ENCODE results near the gene MRGPRF. TPM values are rescaled to one million over a fixed set of nuclear protein-coding genes. Genes with fewer than 3 reads are reported as not detected.

MRGPRF gene
- total RNA-seq, 2 donors from 2014 or later: 20.0 to 53.3 TPM

DNA sequence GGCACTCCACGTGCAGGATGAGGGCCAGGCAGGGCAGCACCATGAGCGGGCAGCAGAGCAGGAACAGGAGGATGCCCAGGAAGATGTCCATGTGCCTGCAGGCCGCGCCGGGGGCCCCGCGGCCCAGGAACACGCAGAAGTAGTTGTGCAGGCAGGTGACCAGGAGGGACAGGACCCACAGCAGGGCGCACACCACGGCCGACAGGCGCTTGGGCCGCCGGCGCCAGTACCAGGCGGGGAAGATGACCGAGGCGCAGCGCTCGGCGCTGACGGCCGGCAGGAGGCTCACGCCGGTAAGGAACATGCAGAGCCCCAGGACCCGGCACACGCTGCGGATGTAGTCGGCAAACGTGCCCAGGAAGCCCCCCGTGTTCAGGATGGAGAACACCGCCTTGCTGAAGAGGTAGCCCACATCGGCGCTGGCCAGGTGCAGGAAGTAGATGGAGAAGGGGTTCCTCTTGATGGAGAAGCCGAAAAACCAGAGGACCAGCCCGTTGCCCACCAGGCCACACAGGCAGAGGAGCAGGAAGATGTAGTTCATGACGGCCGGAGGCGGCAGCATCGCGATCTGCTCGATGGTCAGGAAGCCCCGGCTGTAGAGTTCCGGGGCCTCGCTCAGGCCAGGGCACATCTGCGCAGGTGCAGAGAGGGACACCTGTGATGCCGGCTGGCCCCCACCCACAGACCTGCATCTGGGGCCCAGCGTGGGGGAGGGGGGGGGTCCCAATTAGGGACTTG lies 7.2 kb downstream of the MRGPRF start:
- Histone ChIP-seq H3K27me3 (replicated peaks; ENCODE audit: insufficient read depth) (no peaks in the 10 kb centered on the region), H3K4me3 (no peak overlapping the region), H3K9me3 (no peaks in the 10 kb centered on the region), H3K27ac (no peak overlapping the region), H3K4me1 (replicated peaks) (peaks cover 3% of the 10 kb centered on the region), H3K36me3 (no peaks in the 10 kb centered on the region)
- WGBS: 91% methylated on average over 48 of the region's 48 CpGs
- intact Hi-C loops (cut with DNase I): no loop called here
- no peak for DNase-seq (ENCODE audit: low spot score)
- TF ChIP-seq POLR2A (IDR thresholded peaks at IDR 0.05) (no peak), POLR2AphosphoS5 (IDR thresholded peaks at IDR 0.05) (no peak)
- TF ChIP-seq, protein P1, sequence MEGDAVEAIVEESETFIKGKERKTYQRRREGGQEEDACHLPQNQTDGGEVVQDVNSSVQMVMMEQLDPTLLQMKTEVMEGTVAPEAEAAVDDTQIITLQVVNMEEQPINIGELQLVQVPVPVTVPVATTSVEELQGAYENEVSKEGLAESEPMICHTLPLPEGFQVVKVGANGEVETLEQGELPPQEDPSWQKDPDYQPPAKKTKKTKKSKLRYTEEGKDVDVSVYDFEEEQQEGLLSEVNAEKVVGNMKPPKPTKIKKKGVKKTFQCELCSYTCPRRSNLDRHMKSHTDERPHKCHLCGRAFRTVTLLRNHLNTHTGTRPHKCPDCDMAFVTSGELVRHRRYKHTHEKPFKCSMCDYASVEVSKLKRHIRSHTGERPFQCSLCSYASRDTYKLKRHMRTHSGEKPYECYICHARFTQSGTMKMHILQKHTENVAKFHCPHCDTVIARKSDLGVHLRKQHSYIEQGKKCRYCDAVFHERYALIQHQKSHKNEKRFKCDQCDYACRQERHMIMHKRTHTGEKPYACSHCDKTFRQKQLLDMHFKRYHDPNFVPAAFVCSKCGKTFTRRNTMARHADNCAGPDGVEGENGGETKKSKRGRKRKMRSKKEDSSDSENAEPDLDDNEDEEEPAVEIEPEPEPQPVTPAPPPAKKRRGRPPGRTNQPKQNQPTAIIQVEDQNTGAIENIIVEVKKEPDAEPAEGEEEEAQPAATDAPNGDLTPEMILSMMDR (IDR thresholded peaks at IDR 0.05): no peak

GRCh38 chr11:69005183-69005630 lies 7.8 kb downstream of the MRGPRF start:
- H3K9me3 ChIP-seq: no peaks in the 10 kb centered on the region
- no peak overlapping the region for H3K4me3 ChIP-seq
- DNase-seq (ENCODE audit: low spot score): no peak
- WGBS: 75% methylated on average over 23 of the region's 27 CpGs
- TF ChIP-seq, protein P1 (IDR thresholded peaks at IDR 0.05): no peak
- TF ChIP-seq POLR2AphosphoS5 (IDR thresholded peaks at IDR 0.05) (no peak), POLR2A (IDR thresholded peaks at IDR 0.05) (no peak)
- no peaks in the 10 kb centered on the region for H3K36me3 ChIP-seq
- peaks cover 3% of the 10 kb centered on the region for H3K4me1 ChIP-seq (replicated peaks)
- no peaks in the 10 kb centered on the region for H3K27me3 ChIP-seq (replicated peaks; ENCODE audit: insufficient read depth)
- intact Hi-C loops (cut with DNase I): no loop called here
- H3K27ac ChIP-seq: peak overlapping the region; percentile 19 to 60

DNA sequence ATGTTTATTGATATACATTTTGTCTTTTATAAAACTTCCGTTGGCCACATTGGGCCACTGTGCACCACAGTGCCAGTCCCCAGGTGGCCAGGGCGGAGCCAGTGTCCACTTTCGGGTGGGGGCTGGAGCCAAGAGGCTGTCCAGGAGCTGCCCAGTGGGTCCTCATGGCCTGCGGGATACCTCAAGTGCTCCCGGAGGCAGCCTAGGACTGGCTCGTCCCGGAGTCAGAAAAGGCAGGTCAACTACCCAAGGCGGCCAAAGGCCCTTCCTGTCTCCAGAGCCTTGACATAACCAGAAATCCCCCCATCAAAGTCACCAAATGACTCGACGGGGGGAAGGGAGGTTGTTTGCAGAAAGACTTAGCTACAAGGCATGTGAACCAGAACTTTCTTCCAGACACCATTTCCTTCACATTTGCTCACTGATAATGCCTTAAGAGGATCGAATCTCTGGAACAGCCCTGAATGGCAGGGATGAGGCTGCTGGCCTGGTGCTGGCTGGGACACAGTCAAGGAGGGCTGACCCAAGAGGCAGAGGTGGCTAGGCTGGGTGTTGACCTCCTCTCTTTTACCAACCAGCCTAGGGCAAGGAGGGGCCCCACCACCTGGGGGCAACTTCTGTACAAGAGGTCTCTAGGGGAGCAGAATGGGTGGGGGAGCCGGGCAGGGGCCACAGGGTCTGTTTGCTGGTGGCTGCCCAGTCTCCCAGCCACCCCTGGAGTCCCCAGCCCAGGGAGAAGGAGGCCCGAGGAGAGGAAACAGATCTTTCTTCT lies 8.4 kb downstream of the MRGPRF start:
- H3K36me3 ChIP-seq: no peaks in the 10 kb centered on the region
- no peak for DNase-seq (ENCODE audit: low spot score)
- no peaks in the 10 kb centered on the region for H3K27me3 ChIP-seq (replicated peaks; ENCODE audit: insufficient read depth)
- peak overlapping the region; percentile 19 to 60 for H3K27ac ChIP-seq
- intact Hi-C loops (cut with DNase I): no loop called here
- H3K4me3 ChIP-seq: no peak overlapping the region
- no peaks in the 10 kb centered on the region for H3K9me3 ChIP-seq
- peak; percentile 7 for TF ChIP-seq POLR2AphosphoS5 (IDR thresholded peaks at IDR 0.05)
- TF ChIP-seq, protein P1 (IDR thresholded peaks at IDR 0.05): no peak
- H3K4me1 ChIP-seq (replicated peaks): peaks cover 3% of the 10 kb centered on the region
- WGBS: 76% methylated on average over 11 of the region's 13 CpGs

GRCh38 chr11:69003866-69004367 lies 9.1 kb downstream of the MRGPRF start:
- DNase-seq (ENCODE audit: low spot score): no peak
- H3K27me3 ChIP-seq (replicated peaks; ENCODE audit: insufficient read depth): no peaks in the 10 kb centered on the region
- no peaks in the 10 kb centered on the region for H3K9me3 ChIP-seq
- WGBS: 89% methylated on average over 20 of the region's 20 CpGs
- H3K4me3 ChIP-seq: no peak overlapping the region
- TF ChIP-seq, protein P1 (IDR thresholded peaks at IDR 0.05): no peak
- TF ChIP-seq POLR2AphosphoS5 (IDR thresholded peaks at IDR 0.05) (no peak), POLR2A (IDR thresholded peaks at IDR 0.05) (no peak)
- peak overlapping the region; percentile 56 to 60 for H3K27ac ChIP-seq
- intact Hi-C loops (cut with DNase I): no loop called here
- H3K36me3 ChIP-seq: no peaks in the 10 kb centered on the region
- peaks cover 3% of the 10 kb centered on the region for H3K4me1 ChIP-seq (replicated peaks)
